Suprapubic skin (tissue), 4 donors: ENCODE measurements around the gene RNF103. TPM values are rescaled to one million over a fixed set of nuclear protein-coding genes. Genes with fewer than 3 reads are reported as not detected.
A peak's percentile ranks its signal among the peaks of the same experiment; 100 is the strongest.

Experiments used
- DNase-seq, 2 donors: peaks; one replicate each; pipeline ENCODE4 v3.0.0-alpha.2; 2019; ENCODE audit warnings: low spot score in 2 of 2
- H3K27ac ChIP-seq: fragments of 200-600 bp; sonication (generic); one replicate; pipeline ENCODE4 v1.5.1; 2019
- H3K27me3 ChIP-seq: fragments of 200-600 bp; sonication (generic); one replicate; pipeline ENCODE4 v1.5.1; 2019
- H3K36me3 ChIP-seq: fragments of 200-600 bp; sonication (generic); one replicate; pipeline ENCODE4 v1.5.1; 2019
- H3K4me1 ChIP-seq: fragments of 200-600 bp; sonication (generic); one replicate; pipeline ENCODE4 v1.5.1; 2019
- H3K4me3 ChIP-seq: fragments of 200-600 bp; sonication (generic); one replicate; pipeline ENCODE4 v1.5.1; 2019; ENCODE audit warnings: mild to moderate bottlenecking
- H3K9me3 ChIP-seq: fragments of 200-600 bp; sonication (generic); one replicate; pipeline ENCODE4 v1.5.1; 2019
- EP300 ChIP-seq: sonication (generic); formaldehyde crosslinking; IDR thresholded peaks from one replicate; pipeline ENCODE4 v1.6.1; 2017; ENCODE audit warnings: antibody characterized with exemption
- POLR2A ChIP-seq, 2 donors: fragments of 450-650 bp; IDR thresholded peaks; one replicate each; pipeline ENCODE4 v1.6.1; 2017; ENCODE audit warnings: antibody characterized with exemption in 2 of 2, mild to moderate bottlenecking in 2 of 2, moderate library complexity in 2 of 2
- POLR2AphosphoS5 ChIP-seq, 3 donors: sonication (generic); formaldehyde crosslinking; IDR thresholded peaks; one replicate each; pipeline ENCODE4 v1.6.1; 2017; ENCODE audit warnings: antibody characterized with exemption in 3 of 3
- WGBS: methylation state at CpG from one replicate; pipeline ENCODE4 v1.1.5; 2018; 5-methylcytosine and 5-hydroxymethylcytosine counted together
- total RNA-seq, 4 donors: library from RNA; depleted of rRNA; stranded (reverse); fragments of >200 nt; gene quantifications; one replicate each; pipeline ENCODE4 v1.1.0, GENCODE V29; 2016
- TF ChIP-seq, protein P1 (sequence below), 2 donors: fragments of 200-600 bp in 1 of 2; fragments of 450-650 bp in 1 of 2; sonication (generic) in 1 of 2; IDR thresholded peaks; one replicate each; pipeline ENCODE4 v1.5.1; 2016 to 2019; ENCODE audit warnings: antibody characterized with exemption in 2 of 2, mild to moderate bottlenecking in 1 of 2, moderate library complexity in 1 of 2

The RNF103 gene
- total RNA-seq, 4 donors from 2014 or later: 24.7 to 48.8 (median 31.8) TPM

DNA sequence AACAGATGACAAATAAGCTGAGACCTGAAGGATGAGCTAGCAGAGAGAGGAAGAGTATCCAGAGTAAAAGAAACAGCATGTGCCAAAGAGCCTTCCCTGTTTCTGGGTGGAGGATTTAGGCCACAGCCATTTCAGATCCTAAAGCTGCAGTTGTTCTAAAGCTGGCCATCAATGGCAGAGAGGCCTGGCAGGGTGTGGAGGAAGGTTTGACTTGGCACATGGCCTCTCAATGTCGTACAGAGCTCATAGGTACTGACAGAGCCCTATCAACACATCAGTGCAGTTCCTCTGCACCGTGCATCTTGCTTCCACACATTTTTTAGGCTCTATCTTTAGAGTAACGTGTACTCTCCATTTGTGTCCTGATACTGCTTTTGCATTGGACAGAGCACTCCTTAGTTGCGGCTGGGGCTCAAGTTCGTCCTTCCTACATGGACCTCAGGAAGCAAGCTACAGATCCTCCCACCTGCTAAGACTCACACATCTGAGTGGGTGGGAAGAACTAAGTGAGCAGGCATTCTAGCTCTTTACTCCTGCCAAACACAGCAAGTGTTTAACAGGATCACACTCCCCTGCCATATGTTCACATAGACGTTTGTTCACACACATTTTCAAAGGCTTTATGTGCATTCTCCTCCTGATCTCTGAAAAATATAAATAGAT is 57.4 kb downstream of the RNF103 start:
- Histone ChIP-seq H3K36me3 (no peaks in the 10 kb centered on the region), H3K9me3 (no peaks in the 10 kb centered on the region), H3K4me1 (peaks cover 24% of the 10 kb centered on the region), H3K27me3 (no peaks in the 10 kb centered on the region), H3K27ac (no peak overlapping the region), H3K4me3 (no peak overlapping the region)
- 43% methylated on average over 6 of the region's 6 CpGs for WGBS
- TF ChIP-seq, protein P1, sequence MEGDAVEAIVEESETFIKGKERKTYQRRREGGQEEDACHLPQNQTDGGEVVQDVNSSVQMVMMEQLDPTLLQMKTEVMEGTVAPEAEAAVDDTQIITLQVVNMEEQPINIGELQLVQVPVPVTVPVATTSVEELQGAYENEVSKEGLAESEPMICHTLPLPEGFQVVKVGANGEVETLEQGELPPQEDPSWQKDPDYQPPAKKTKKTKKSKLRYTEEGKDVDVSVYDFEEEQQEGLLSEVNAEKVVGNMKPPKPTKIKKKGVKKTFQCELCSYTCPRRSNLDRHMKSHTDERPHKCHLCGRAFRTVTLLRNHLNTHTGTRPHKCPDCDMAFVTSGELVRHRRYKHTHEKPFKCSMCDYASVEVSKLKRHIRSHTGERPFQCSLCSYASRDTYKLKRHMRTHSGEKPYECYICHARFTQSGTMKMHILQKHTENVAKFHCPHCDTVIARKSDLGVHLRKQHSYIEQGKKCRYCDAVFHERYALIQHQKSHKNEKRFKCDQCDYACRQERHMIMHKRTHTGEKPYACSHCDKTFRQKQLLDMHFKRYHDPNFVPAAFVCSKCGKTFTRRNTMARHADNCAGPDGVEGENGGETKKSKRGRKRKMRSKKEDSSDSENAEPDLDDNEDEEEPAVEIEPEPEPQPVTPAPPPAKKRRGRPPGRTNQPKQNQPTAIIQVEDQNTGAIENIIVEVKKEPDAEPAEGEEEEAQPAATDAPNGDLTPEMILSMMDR (IDR thresholded peaks at IDR 0.05): no peak
- TF ChIP-seq POLR2AphosphoS5 (IDR thresholded peaks at IDR 0.05) (no peak), EP300 (no peak), POLR2A (IDR thresholded peaks at IDR 0.05) (no peak)
- no peak for DNase-seq

DNA sequence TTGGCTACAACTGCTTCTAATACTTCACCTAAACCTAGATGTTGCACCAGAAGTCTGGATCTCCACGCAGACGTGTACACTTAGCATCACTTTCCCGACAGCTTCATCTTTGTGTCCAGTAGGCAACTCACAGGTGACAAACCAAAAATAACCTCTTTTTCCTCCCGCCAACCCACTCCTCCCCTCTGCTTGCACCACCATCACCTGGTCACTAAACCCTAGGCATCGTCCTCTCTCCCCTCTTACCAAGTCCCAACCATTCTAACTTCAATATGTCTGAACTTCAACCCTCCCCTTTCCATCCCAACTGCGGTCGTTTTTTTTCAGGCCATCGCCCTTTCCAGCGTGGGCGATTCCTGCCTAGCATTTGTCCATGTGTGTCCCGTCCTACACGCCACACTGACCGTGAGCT is 60.0 kb downstream of the RNF103 start:
- Histone ChIP-seq H3K4me3 (peak overlapping the region; percentile 92), H3K4me1 (peaks cover 34% of the 10 kb centered on the region), H3K9me3 (no peaks in the 10 kb centered on the region), H3K27ac (peak overlapping the region; percentile 100), H3K27me3 (no peaks in the 10 kb centered on the region), H3K36me3 (no peaks in the 10 kb centered on the region)
- WGBS: 81% methylated on average over 13 of the region's 13 CpGs
- TF ChIP-seq, protein P1 (IDR thresholded peaks at IDR 0.05): no peak
- no peak for TF ChIP-seq POLR2A (IDR thresholded peaks at IDR 0.05)
- no peak for TF ChIP-seq EP300
- TF ChIP-seq POLR2AphosphoS5 (IDR thresholded peaks at IDR 0.05): no peak
- DNase-seq: no peak

DNA sequence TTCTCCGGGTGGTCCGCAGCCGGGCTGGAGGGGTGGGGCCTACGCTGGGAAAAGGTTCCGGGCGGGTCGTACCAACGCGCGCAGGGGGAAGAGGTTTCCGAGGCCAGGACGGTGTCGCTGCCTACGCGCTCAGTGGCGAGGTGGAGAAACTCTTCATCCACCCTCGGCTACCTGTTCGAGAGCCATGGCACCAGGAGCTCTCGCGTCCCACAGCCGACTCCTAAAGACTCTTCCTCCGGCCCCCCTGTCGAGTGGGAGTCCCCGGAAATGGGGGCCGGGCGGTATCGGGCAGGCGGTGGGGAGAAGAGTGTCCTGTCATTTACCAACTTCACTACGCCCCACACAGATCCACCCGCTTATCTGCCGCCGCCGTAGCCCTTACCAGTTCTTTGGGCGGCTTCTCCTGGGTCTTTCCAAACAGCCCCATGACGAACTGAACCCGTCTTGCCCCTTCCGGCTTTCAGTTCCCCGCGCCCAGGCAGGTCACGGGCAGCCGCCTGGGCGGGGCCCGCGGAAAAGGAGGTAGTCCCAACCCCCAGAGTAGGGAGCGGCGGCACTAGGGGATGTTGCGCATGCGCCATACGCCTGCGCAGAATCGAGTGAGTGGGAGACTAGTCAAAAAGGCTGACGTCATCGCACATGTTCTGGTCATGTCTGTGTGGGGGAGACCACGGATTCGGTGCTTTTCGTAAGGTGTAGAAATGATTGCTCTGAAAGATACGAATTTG is 60.6 kb downstream of the RNF103 start, which contains the start of gene CHMP3:
Gene CHMP3 (minus strand): TSS at position 522 of the 728 bp plus-strand sequence. CDS start 95 bp downstream, at position 427.
- DNase-seq: peak; percentile 97 to 98
- H3K4me1 ChIP-seq: peaks cover 36% of the 10 kb centered on the region
- no peaks in the 10 kb centered on the region for H3K27me3 ChIP-seq
- peak within 1 kb of the TSS; percentile 100 for H3K27ac ChIP-seq
- H3K4me3 ChIP-seq: peak within 1 kb of the TSS; percentile 92
- H3K9me3 ChIP-seq: no peaks in the 10 kb centered on the region
- under 1% methylated on average over 34 of the region's 57 CpGs for WGBS
- H3K36me3 ChIP-seq: no peaks in the 10 kb centered on the region
- TF ChIP-seq EP300 (no peak), POLR2A (IDR thresholded peaks at IDR 0.05) (peak in 1 of 2 donors; percentile 70), POLR2AphosphoS5 (IDR thresholded peaks at IDR 0.05) (peak in 2 of 3 donors; percentile 15 to 75)

DNA sequence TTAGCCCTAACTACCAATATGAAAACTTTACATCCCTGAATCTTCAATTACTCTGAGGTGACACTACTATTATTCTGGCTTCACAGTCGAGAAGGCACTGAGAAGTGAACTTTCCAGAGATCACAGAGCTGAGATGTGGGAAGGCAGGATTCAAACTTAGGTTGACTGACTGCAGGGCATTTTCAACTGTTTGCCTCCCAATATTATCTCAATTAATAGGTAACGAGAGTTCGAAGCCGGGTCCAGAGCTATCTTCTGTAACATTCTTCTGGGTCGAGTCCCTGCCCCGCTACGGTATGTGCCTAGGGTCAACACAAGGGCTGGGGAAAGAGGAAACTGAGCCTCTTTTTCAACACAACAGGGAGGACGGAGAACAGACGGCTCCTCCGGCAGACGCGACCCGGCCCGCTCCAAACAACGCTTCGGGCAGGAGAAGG is 61.2 kb downstream of the RNF103 start:
- TF ChIP-seq POLR2A (IDR thresholded peaks at IDR 0.05) (no peak), POLR2AphosphoS5 (IDR thresholded peaks at IDR 0.05) (no peak), EP300 (no peak)
- TF ChIP-seq, protein P1 (IDR thresholded peaks at IDR 0.05): no peak
- under 1% methylated on average over 16 of the region's 16 CpGs for WGBS
- H3K4me3 ChIP-seq: peak overlapping the region; percentile 92
- peaks cover 36% of the 10 kb centered on the region for H3K4me1 ChIP-seq
- peak overlapping the region; percentile 100 for H3K27ac ChIP-seq
- H3K27me3 ChIP-seq: no peaks in the 10 kb centered on the region
- H3K9me3 ChIP-seq: no peaks in the 10 kb centered on the region
- H3K36me3 ChIP-seq: no peaks in the 10 kb centered on the region
- DNase-seq: no peak

DNA sequence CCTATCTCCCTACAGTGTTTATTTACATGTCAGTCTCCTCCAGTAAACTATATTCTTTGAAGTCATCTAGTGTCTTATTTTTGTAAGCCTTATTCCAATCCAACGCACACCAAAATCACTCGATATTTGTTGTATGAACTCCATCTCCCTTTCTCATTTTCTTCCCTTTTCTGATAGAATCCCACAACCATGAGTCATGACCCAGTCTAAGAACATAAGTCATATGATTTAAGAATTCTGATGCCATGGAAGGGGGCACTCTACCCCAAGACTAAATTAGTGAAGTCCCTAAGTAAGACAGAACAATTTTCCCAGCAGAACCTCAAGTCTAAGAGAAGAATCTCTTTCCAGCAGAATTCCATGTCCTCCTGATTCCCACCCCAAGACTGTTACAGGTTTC is 65.8 kb downstream of the RNF103 start:
- Histone ChIP-seq H3K27ac (no peak overlapping the region), H3K36me3 (no peaks in the 10 kb centered on the region), H3K27me3 (no peaks in the 10 kb centered on the region), H3K4me3 (no peak overlapping the region), H3K9me3 (no peaks in the 10 kb centered on the region), H3K4me1 (peaks cover 23% of the 10 kb centered on the region)
- TF ChIP-seq EP300: no peak
- TF ChIP-seq, protein P1 (IDR thresholded peaks at IDR 0.05): no peak
- TF ChIP-seq POLR2AphosphoS5 (IDR thresholded peaks at IDR 0.05): no peak
- no peak for TF ChIP-seq POLR2A (IDR thresholded peaks at IDR 0.05)
- no peak for DNase-seq
- 97% methylated on average over 2 of the region's 2 CpGs for WGBS
